Kidney (tissue), 14 donors: ENCODE data around the gene ZNF408. TPM values are rescaled to one million over a fixed set of nuclear protein-coding genes. Genes with fewer than 3 reads are reported as not detected.

ENCODE experiments used
- DNase-seq, 5 donors: peaks; one replicate each; pipeline ENCODE4 v3.0.0-alpha.2; 2013 to 2020
- FAIRE-seq: peaks from 2 replicates; lab custom pipeline; 2012; peaks lifted over from hg19 to GRCh38; lab: Jason Lieb, UNC
- H3K27ac ChIP-seq, 2 donors: one replicate each; pipeline ENCODE4 v1.7.0; 2013; ENCODE audit warnings: low read depth in 2 of 2, low read length in 2 of 2, inconsistent platforms in 1 of 2
- H3K27me3 ChIP-seq: one replicate; pipeline ENCODE4 v1.7.1; 2013; ENCODE audit warnings: low read length, inconsistent platforms; ENCODE audit not compliant: control insufficient read depth, insufficient read depth
- H3K36me3 ChIP-seq, 3 donors: one replicate each; pipeline versions ENCODE4 v1.7.0 to v1.7.1; 2013; ENCODE audit warnings: low read length in 3 of 3, control low read depth in 1 of 3, inconsistent platforms in 1 of 3; ENCODE audit not compliant: insufficient read depth in 3 of 3, control insufficient read depth in 2 of 3
- H3K4me1 ChIP-seq, 3 donors: one replicate each; pipeline versions ENCODE4 v1.7.0 to v1.7.1; 2013; ENCODE audit warnings: low read length in 3 of 3, inconsistent platforms in 1 of 3, low read depth in 1 of 3; ENCODE audit not compliant: control insufficient read depth in 2 of 3, insufficient read depth in 2 of 3
- H3K4me3 ChIP-seq, 3 donors: one replicate each; pipeline versions ENCODE4 v1.7.0 to v1.8.1; 2013; ENCODE audit warnings: low read length in 3 of 3, control low read depth in 1 of 3, inconsistent platforms in 1 of 3
- H3K9ac ChIP-seq, 3 donors: one replicate each; pipeline versions ENCODE4 v1.7.0 to v1.7.1; 2013; ENCODE audit warnings: low read length in 3 of 3, control low read depth in 1 of 3, inconsistent platforms in 1 of 3
- H3K9me3 ChIP-seq, 3 donors: one replicate each; pipeline versions ENCODE4 v1.7.0 to v1.7.1; 2013; ENCODE audit warnings: low read length in 3 of 3, control low read depth in 1 of 3, inconsistent platforms in 1 of 3; ENCODE audit not compliant: control insufficient read depth in 2 of 3, insufficient read depth in 1 of 3
- intact Hi-C: fragments of 100-400 bp; cut with DNase I; formaldehyde crosslinking; loops from one replicate; pipeline ENCODE4 v1.11.1; 2022
- polyA plus RNA-seq: library from polyadenylated mRNA; stranded (reverse); fragments of 350-450 nt; fragmentation: Illumina TruSeq; extraction: RNeasy Lipid Tissue Mini Kit (QIAGEN cat#74804); gene quantifications from one replicate; pipeline ENCODE4 v1.2.3, GENCODE V29; 2014; ENCODE audit warnings: low read depth, low replicate concordance; ENCODE audit not compliant: insufficient read depth
- total RNA-seq: library from RNA; stranded (reverse); fragmentation: NEBNext Ultra II Directional; extraction: Animal tissue kit (Norgen Biotek cat#: 25700); gene quantifications from one replicate; pipeline ENCODE4 v1.2.1, GENCODE V29; 2021
- TF ChIP-seq, protein P1 (sequence below): IDR thresholded peaks from 3 replicates; pipeline ENCODE4 v1.5.1; 2012; ENCODE audit warnings: mild to moderate bottlenecking, moderate library complexity, borderline replicate concordance; ENCODE audit not compliant: insufficient read depth; ENCODE audit errors: extremely low read depth
- donor health status: control.
- donor health status: control.
- donor health status: control.
- donor health status: control.
- donor health status: control.
- donor health status: DM: yes; HTN: yes; CAD: no.
- donor health status: Normal renal cell carcinoma (clear cell type).

Gene ZNF408
- total and polyA plus RNA-seq, 2 donors from 2014 or later, result 7.8 to 9.7 TPM

DNA sequence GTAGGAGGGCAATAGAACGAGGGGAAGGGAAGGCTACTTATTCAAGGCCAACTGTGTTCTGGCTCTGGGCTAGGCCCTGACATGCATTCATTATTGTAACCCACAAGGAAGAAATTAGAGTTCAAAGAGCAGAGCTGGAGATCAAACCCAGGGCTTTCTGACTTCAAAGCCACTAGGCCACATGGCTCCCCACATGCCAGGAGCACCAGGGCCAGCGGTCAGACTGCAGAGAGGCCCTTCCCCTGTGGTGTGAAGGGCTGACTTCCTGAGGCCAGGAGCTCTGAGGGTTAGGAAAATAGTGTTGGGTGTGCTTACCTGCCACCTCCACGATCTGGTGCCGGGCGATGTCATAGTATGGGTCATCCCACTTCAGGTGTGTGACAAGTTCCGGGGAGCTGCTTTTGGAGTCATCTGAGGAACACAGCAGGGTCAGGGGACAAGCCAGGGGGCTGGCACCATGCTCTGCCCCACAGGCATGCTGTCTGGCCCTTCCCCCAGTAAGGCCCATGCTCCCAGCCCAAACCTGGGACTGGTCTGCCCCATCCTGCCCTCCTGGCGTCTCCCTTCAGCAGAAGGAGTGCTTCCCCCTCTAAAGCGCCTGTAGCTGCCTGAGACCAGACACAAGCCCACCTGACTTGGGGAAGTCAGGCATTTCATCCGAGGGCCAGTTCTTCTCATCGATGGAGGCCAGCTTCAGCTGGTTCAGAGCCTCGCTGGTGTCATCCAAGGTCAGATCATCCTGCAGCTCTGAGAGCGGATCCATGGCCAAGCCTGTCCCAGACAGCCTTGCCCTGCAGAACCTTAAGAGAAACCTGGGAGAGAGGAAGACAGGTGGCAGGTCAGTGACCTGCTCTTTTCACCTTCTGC, 5.3 kb upstream of the ZNF408 start:
- FAIRE-seq, result no peak
- H3K27ac ChIP-seq, result no peak overlapping the region
- H3K4me1 ChIP-seq, result peaks cover 0 to 29% (median 3%) of the 10 kb centered on the region in 3 donors
- no peak for DNase-seq
- intact Hi-C loops, result no loop called here
- TF ChIP-seq, protein P1, sequence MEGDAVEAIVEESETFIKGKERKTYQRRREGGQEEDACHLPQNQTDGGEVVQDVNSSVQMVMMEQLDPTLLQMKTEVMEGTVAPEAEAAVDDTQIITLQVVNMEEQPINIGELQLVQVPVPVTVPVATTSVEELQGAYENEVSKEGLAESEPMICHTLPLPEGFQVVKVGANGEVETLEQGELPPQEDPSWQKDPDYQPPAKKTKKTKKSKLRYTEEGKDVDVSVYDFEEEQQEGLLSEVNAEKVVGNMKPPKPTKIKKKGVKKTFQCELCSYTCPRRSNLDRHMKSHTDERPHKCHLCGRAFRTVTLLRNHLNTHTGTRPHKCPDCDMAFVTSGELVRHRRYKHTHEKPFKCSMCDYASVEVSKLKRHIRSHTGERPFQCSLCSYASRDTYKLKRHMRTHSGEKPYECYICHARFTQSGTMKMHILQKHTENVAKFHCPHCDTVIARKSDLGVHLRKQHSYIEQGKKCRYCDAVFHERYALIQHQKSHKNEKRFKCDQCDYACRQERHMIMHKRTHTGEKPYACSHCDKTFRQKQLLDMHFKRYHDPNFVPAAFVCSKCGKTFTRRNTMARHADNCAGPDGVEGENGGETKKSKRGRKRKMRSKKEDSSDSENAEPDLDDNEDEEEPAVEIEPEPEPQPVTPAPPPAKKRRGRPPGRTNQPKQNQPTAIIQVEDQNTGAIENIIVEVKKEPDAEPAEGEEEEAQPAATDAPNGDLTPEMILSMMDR, result no peak
- no peak overlapping the region for H3K4me3 ChIP-seq
- no peaks in the 10 kb centered on the region for H3K9me3 ChIP-seq
- peaks cover 0 to 23% (median 20%) of the 10 kb centered on the region in 3 donors for H3K36me3 ChIP-seq
- H3K27me3 ChIP-seq, result no peaks in the 10 kb centered on the region
- no peak overlapping the region for H3K9ac ChIP-seq

DNA sequence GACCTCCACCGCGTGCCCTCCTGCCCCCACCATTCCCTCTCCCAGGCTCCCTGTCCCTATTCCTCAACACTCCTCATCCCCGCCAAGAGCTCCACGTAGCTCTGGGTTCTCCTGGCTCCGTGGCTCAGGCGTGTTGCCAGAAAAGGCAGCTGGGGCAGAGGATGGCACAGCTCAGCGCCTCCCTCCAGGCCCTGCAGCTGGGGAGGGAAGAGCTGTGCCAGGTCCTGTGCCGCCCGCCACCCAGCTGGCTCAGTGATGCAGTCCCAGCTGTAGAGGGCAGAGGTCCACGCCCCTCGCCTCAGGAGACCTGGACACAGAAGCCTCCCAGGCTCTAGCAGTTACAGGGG, 4.6 kb upstream of the ZNF408 start:
- TF ChIP-seq, protein P1, result no peak
- no peaks in the 10 kb centered on the region for H3K9me3 ChIP-seq
- peaks cover 0 to 29% (median 3%) of the 10 kb centered on the region in 3 donors for H3K4me1 ChIP-seq
- DNase-seq (no peak), FAIRE-seq (no peak)
- H3K27ac ChIP-seq, result no peak overlapping the region
- no peak overlapping the region for H3K9ac ChIP-seq
- intact Hi-C loops, result no loop called here
- H3K36me3 ChIP-seq, result peaks cover 0 to 23% (median 20%) of the 10 kb centered on the region in 3 donors
- H3K27me3 ChIP-seq, result no peaks in the 10 kb centered on the region
- no peak overlapping the region for H3K4me3 ChIP-seq

DNA sequence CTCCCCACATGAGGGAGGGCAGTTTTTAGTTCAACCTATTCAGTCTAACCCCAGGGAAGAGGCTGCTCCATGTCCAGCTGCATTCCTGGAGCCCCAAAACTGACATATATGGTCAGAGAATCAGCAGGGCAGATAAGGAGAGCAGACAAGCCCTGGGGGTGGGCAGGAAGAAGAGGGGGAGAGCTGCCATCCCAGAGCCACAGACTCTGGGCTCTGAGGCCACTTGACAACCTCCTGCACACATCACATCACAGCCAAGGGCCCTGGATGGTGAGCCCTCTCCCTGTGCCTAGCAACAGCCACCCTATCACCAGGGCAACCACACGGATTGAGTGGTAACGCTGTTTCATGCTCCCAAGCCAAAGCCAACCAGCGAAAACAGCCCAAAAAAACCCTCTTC, 3.5 kb upstream of the ZNF408 start:
- H3K27me3 ChIP-seq, result no peaks in the 10 kb centered on the region
- H3K9ac ChIP-seq, result no peak overlapping the region
- TF ChIP-seq, protein P1, result no peak
- no peak for FAIRE-seq
- H3K4me1 ChIP-seq, result peaks cover 0 to 33% (median 3%) of the 10 kb centered on the region in 3 donors
- H3K36me3 ChIP-seq, result peaks cover 0 to 21% (median 15%) of the 10 kb centered on the region in 3 donors
- DNase-seq, result no peak
- no peak overlapping the region for H3K4me3 ChIP-seq
- H3K27ac ChIP-seq, result peak overlapping the region in 1 of 2 donors; percentile 20
- H3K9me3 ChIP-seq, result no peaks in the 10 kb centered on the region
- intact Hi-C loops, result no loop called here
